ENCODE measurements around the gene SPEM1.

DNA sequence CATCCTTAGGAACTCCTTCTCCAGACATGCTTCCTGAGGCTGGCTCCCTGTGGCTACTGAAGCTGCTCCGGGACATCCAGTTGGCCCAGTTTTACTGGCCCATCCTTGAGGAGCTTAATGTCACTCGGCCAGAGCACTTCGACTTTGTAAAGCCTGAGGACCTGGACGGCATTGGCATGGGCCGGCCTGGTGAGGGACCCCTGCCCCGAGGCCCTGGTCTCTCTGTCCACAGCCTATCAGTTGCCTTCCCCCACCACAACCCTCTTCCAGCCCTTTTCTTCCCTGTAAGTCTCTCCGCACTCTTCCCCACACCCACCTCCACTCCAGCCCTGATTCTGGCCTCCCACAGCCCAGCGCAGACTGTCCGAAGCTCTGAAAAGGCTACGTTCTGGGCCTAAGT, 37.2 kb upstream of the SPEM1 start:
- TF ChIP-seq EGR1 (IDR thresholded peaks at IDR 0.05; ENCODE audit: low read depth in 2 of 2): no peak
- no peak for TF ChIP-seq CTCF (IDR thresholded peaks at IDR 0.05; ENCODE audit: low read depth, low read length, missing input control)
- no peak for TF ChIP-seq MAX (IDR thresholded peaks at IDR 0.05)
- no peak for TF ChIP-seq REST (IDR thresholded peaks at IDR 0.05)
- TF ChIP-seq SP1 (IDR thresholded peaks at IDR 0.05): no peak
